HG03439 (cell line): Measurements from ENCODE around the gene C1R.
"Not testable (repeated sequence)": the region's sequence is repeated elsewhere in the genome, so short reads cannot be mapped to it uniquely, and the experiment has no call there.

Source experiments
- ATAC-seq: cut with Tn5 transposase; IDR thresholded peaks from one replicate; pipeline ENCODE4 v1.9.1; 2021; ENCODE audit warnings: mild to moderate bottlenecking, moderate library complexity; ENCODE audit not compliant: unreplicated experiment

Gene C1R

GRCh38 chr12:7121324-7121723 is 29.1 kb upstream of the C1R start:
- no peak for ATAC-seq

- no peak for ATAC-seq
Measured at GRCh38 chr12:7120166-7120565, 27.9 kb upstream of the C1R start.

- ATAC-seq = no peak
Measured at GRCh38 chr12:7118881-7119280, 26.6 kb upstream of the C1R start.

- no peak for ATAC-seq
Measured at GRCh38 chr12:7117670-7118069, 25.4 kb upstream of the C1R start.

GRCh38 chr12:7116916-7117315 is 24.7 kb upstream of the C1R start:
- no peak for ATAC-seq

- no peak for ATAC-seq
Measured at GRCh38 chr12:7116196-7116595, 24.0 kb upstream of the C1R start.

GRCh38 chr12:7114851-7115250 is 22.6 kb upstream of the C1R start:
- no peak for ATAC-seq

GRCh38 chr12:7114008-7114407 is 21.8 kb upstream of the C1R start:
- no peak for ATAC-seq

- no peak for ATAC-seq
Measured at GRCh38 chr12:7113389-7113871, 21.2 kb upstream of the C1R start.

- no peak for ATAC-seq
Measured at GRCh38 chr12:7112041-7112440, 19.8 kb upstream of the C1R start.

GRCh38 chr12:7110661-7111060 is 18.4 kb upstream of the C1R start:
- no peak for ATAC-seq

- ATAC-seq = no peak
Measured at GRCh38 chr12:7109572-7109920, 17.3 kb upstream of the C1R start.

- no peak for ATAC-seq
Measured at GRCh38 chr12:7108796-7109571, 16.7 kb upstream of the C1R start, which contains the start of gene C1RL. Gene C1RL, minus strand, starts transcription at chr12:7109214. Its CDS starts 34 bp downstream, at chr12:7109180.

- ATAC-seq = peak; percentile 85
Measured at GRCh38 chr12:7108003-7108795, 16.0 kb upstream of the C1R start.

- ATAC-seq = no peak
Measured at GRCh38 chr12:7107636-7108002, 15.4 kb upstream of the C1R start.

- not testable (repeated sequence) for ATAC-seq
Measured at GRCh38 chr12:7107181-7107580, 14.9 kb upstream of the C1R start.

- ATAC-seq = no peak
Measured at GRCh38 chr12:7106082-7106481, 13.8 kb upstream of the C1R start.

- no peak for ATAC-seq
Measured at GRCh38 chr12:7103837-7104584, 11.8 kb upstream of the C1R start.

- no peak for ATAC-seq
Measured at GRCh38 chr12:7102582-7102981, 10.3 kb upstream of the C1R start.

- no peak for ATAC-seq
Measured at GRCh38 chr12:7101694-7102131, 9.5 kb upstream of the C1R start.

- no peak for ATAC-seq
Measured at GRCh38 chr12:7101047-7101693, 8.9 kb upstream of the C1R start.
